ENCODE measurements around the gene HUWE1.

DNA sequence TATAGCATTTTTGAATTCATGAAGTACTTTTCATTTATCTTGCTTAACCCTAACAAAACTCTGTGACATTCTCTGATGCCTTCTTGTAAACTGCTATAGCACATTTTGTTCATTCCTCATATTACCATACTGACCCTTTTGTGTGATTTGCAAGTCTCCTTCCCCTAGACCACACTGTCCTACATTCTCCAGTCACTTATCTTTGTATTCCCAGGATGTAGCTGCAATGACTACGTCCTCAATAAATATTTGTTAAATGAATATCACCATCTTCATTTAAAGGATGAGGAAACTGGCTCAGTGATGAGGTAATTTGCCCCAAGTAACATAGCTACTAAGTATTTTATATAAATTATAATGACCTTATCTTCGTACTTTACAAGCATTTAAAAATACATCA, 11.9 kb downstream of the HUWE1 start:
- no peak for TF ChIP-seq ZC3H10 (CRISPR knock-in tag; IDR thresholded peaks at IDR 0.05)
- TF ChIP-seq, protein P1, sequence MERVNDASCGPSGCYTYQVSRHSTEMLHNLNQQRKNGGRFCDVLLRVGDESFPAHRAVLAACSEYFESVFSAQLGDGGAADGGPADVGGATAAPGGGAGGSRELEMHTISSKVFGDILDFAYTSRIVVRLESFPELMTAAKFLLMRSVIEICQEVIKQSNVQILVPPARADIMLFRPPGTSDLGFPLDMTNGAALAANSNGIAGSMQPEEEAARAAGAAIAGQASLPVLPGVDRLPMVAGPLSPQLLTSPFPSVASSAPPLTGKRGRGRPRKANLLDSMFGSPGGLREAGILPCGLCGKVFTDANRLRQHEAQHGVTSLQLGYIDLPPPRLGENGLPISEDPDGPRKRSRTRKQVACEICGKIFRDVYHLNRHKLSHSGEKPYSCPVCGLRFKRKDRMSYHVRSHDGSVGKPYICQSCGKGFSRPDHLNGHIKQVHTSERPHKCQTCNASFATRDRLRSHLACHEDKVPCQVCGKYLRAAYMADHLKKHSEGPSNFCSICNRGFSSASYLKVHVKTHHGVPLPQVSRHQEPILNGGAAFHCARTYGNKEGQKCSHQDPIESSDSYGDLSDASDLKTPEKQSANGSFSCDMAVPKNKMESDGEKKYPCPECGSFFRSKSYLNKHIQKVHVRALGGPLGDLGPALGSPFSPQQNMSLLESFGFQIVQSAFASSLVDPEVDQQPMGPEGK (CRISPR knock-in tag; IDR thresholded peaks at IDR 0.05; ENCODE audit: borderline replicate concordance) = no peak
- TF ChIP-seq ZFP3 (CRISPR knock-in tag; IDR thresholded peaks at IDR 0.05) = no peak
- TF ChIP-seq CSDC2 (CRISPR knock-in tag; IDR thresholded peaks at IDR 0.05) = no peak
- no peak for TF ChIP-seq OSR1 (CRISPR knock-in tag; IDR thresholded peaks at IDR 0.05)
- TF ChIP-seq TCF4 (CRISPR knock-in tag; IDR thresholded peaks at IDR 0.05; ENCODE audit: borderline replicate concordance) = no peak
- no peak for TF ChIP-seq RARB (CRISPR knock-in tag; IDR thresholded peaks at IDR 0.05)
- TF ChIP-seq BACH2 (CRISPR knock-in tag; IDR thresholded peaks at IDR 0.05; ENCODE audit: borderline replicate concordance) = no peak
- no peak for TF ChIP-seq ZNF565 (CRISPR knock-in tag; conservative IDR thresholded peaks at IDR 0.05; ENCODE audit: low read depth)
- TF ChIP-seq, protein P2, sequence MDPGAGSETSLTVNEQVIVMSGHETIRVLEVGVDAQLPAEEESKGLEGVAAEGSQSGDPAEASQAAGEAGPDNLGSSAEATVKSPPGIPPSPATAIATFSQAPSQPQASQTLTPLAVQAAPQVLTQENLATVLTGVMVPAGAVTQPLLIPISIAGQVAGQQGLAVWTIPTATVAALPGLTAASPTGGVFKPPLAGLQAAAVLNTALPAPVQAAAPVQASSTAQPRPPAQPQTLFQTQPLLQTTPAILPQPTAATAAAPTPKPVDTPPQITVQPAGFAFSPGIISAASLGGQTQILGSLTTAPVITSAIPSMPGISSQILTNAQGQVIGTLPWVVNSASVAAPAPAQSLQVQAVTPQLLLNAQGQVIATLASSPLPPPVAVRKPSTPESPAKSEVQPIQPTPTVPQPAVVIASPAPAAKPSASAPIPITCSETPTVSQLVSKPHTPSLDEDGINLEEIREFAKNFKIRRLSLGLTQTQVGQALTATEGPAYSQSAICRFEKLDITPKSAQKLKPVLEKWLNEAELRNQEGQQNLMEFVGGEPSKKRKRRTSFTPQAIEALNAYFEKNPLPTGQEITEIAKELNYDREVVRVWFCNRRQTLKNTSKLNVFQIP (CRISPR knock-in tag; IDR thresholded peaks at IDR 0.05; ENCODE audit: borderline replicate concordance, low read depth) = no peak
